Measurements from ENCODE around the gene LMAN1L. TPM values are rescaled to one million over a fixed set of nuclear protein-coding genes. Genes with fewer than 3 reads are reported as not detected.

LMAN1L gene
- total RNA-seq, 1 experiment from 2014 or later: not detected

DNA sequence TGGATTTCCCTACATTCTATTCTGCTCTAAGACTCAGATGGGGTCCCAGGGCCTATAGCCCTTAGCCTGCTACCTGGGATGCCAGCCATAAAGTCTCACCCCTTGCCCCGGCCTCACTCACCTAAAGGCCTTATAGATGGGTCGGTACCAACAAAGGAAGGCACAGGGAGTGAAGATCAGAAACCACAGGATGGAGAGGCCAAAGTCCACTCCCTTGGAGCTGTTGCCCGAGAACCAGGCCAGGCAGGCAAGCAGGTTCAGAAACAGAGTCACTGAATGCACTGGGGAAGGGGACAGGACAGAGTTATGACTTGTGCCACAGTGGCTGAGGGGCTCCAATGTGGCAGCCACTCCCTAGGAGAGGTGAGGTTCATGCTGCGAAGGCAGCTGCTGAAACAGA, 37.8 kb downstream of the LMAN1L start:
- Mint-ChIP-seq H3K27me3 (ENCODE audit: low read depth) (no peaks in the 10 kb centered on the region), H3K9me3 (no peaks in the 10 kb centered on the region), H3K4me1 (no peaks in the 10 kb centered on the region), H3K27ac (no peak overlapping the region), H3K4me3 (no peak overlapping the region), H3K36me3 (peaks cover 15% of the 10 kb centered on the region)
- TF ChIP-seq, protein P1, sequence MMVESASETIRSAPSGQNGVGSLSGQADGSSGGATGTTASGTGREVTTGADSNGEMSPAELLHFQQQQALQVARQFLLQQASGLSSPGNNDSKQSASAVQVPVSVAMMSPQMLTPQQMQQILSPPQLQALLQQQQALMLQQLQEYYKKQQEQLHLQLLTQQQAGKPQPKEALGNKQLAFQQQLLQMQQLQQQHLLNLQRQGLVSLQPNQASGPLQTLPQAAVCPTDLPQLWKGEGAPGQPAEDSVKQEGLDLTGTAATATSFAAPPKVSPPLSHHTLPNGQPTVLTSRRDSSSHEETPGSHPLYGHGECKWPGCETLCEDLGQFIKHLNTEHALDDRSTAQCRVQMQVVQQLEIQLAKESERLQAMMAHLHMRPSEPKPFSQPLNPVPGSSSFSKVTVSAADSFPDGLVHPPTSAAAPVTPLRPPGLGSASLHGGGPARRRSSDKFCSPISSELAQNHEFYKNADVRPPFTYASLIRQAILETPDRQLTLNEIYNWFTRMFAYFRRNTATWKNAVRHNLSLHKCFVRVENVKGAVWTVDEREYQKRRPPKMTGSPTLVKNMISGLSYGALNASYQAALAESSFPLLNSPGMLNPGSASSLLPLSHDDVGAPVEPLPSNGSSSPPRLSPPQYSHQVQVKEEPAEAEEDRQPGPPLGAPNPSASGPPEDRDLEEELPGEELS (CRISPR knock-in tag; IDR thresholded peaks at IDR 0.05): no peak
- TF ChIP-seq SP1 (CRISPR knock-in tag; conservative IDR thresholded peaks at IDR 0.05) (no peak), GTF2I (CRISPR knock-in tag; conservative IDR thresholded peaks at IDR 0.05) (no peak), TEAD1 (CRISPR knock-in tag; IDR thresholded peaks at IDR 0.05) (no peak), MYBL2 (CRISPR knock-in tag; IDR thresholded peaks at IDR 0.05) (no peak), NR2C2 (CRISPR knock-in tag; IDR thresholded peaks at IDR 0.05) (no peak), ZNF317 (CRISPR knock-in tag; IDR thresholded peaks at IDR 0.05; ENCODE audit: borderline replicate concordance, low read depth) (no peak)
- TF ChIP-seq, protein P2, sequence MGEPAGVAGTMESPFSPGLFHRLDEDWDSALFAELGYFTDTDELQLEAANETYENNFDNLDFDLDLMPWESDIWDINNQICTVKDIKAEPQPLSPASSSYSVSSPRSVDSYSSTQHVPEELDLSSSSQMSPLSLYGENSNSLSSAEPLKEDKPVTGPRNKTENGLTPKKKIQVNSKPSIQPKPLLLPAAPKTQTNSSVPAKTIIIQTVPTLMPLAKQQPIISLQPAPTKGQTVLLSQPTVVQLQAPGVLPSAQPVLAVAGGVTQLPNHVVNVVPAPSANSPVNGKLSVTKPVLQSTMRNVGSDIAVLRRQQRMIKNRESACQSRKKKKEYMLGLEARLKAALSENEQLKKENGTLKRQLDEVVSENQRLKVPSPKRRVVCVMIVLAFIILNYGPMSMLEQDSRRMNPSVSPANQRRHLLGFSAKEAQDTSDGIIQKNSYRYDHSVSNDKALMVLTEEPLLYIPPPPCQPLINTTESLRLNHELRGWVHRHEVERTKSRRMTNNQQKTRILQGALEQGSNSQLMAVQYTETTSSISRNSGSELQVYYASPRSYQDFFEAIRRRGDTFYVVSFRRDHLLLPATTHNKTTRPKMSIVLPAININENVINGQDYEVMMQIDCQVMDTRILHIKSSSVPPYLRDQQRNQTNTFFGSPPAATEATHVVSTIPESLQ (CRISPR knock-in tag; IDR thresholded peaks at IDR 0.05): no peak
- TF ChIP-seq, protein P3, sequence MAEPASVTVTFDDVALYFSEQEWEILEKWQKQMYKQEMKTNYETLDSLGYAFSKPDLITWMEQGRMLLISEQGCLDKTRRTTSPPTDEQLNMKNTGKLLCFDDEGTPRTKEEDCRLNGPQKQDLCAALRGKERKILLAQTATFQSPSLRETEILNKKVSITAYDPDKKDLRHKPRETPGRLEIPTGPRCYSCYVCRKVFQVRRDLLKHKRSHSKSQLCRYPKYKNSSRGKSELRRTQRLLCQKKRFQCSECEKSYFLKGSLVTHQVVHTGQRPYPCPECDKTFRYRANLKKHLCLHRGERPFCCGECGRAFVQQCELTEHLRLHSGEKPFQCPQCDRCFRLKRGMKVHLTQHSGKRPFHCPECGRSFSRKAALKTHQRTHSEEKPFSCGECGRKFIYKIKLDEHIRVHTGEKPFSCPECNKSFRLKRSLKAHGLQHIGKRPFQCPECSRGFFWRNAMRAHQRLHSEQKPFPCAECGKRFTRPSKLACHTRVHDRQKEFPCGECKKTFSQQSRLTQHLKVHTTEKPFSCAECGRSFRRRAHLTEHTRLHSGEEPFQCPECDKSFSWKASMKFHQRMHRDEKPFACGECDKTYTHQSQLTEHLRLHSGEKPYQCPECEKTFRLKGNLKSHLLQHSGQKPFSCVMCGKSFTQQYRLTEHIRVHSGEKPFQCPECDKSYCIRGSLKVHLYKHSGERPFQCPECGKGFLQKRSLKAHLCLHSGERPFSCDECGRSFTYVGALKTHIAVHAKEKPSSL (CRISPR knock-in tag; conservative IDR thresholded peaks at IDR 0.05): no peak
- TF ChIP-seq, protein P4, sequence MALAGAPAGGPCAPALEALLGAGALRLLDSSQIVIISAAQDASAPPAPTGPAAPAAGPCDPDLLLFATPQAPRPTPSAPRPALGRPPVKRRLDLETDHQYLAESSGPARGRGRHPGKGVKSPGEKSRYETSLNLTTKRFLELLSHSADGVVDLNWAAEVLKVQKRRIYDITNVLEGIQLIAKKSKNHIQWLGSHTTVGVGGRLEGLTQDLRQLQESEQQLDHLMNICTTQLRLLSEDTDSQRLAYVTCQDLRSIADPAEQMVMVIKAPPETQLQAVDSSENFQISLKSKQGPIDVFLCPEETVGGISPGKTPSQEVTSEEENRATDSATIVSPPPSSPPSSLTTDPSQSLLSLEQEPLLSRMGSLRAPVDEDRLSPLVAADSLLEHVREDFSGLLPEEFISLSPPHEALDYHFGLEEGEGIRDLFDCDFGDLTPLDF (CRISPR knock-in tag; IDR thresholded peaks at IDR 0.05): no peak
- TF ChIP-seq, protein P5, sequence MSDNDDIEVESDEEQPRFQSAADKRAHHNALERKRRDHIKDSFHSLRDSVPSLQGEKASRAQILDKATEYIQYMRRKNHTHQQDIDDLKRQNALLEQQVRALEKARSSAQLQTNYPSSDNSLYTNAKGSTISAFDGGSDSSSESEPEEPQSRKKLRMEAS (CRISPR knock-in tag; IDR thresholded peaks at IDR 0.05): no peak
- TF ChIP-seq, protein P6, sequence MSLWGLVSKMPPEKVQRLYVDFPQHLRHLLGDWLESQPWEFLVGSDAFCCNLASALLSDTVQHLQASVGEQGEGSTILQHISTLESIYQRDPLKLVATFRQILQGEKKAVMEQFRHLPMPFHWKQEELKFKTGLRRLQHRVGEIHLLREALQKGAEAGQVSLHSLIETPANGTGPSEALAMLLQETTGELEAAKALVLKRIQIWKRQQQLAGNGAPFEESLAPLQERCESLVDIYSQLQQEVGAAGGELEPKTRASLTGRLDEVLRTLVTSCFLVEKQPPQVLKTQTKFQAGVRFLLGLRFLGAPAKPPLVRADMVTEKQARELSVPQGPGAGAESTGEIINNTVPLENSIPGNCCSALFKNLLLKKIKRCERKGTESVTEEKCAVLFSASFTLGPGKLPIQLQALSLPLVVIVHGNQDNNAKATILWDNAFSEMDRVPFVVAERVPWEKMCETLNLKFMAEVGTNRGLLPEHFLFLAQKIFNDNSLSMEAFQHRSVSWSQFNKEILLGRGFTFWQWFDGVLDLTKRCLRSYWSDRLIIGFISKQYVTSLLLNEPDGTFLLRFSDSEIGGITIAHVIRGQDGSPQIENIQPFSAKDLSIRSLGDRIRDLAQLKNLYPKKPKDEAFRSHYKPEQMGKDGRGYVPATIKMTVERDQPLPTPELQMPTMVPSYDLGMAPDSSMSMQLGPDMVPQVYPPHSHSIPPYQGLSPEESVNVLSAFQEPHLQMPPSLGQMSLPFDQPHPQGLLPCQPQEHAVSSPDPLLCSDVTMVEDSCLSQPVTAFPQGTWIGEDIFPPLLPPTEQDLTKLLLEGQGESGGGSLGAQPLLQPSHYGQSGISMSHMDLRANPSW (CRISPR knock-in tag; conservative IDR thresholded peaks at IDR 0.05; ENCODE audit: low read depth): no peak
- DNase-seq (ENCODE audit: low spot score) (no peak), ATAC-seq (no peak)
- ChIA-PET POLR2A (no interaction called here), CTCF (no interaction called here)

DNA sequence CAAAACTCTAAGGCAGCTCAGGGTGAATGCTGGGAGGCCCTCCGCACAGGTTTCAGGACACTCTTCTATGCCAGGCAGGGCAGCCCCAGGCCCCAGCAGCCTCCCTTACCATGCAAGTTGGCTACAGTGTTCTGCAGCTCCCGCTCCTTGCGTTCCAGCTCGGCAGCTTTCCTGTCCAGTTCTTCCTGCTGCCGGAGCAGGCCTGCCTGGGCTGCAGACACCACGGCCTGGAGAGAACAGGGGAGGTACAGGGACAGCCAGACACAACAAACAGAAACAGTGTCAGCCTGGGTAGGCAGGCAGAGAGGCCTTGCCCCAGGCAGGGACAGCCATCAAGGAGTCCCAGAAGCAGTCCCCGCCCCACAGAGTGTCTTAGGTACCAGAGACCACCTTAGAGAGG, 39.3 kb downstream of the LMAN1L start:
- no peak for ATAC-seq
- CTCF ChIA-PET: interaction anchor here (1.8 kb wide), 1 partner anchor 50 kb away, joined by 6 read pairs; no protein-coding TSS in a partner anchor
- no peak for DNase-seq (ENCODE audit: low spot score)
- H3K9me3 Mint-ChIP-seq: no peaks in the 10 kb centered on the region
- no peak overlapping the region for H3K4me3 Mint-ChIP-seq
- H3K27me3 Mint-ChIP-seq (ENCODE audit: low read depth): no peaks in the 10 kb centered on the region
- H3K4me1 Mint-ChIP-seq: no peaks in the 10 kb centered on the region
- H3K36me3 Mint-ChIP-seq: peaks cover 15% of the 10 kb centered on the region
- POLR2A ChIA-PET: no interaction called here
- H3K27ac Mint-ChIP-seq: no peak overlapping the region
- TF ChIP-seq RORB (CRISPR knock-in tag; IDR thresholded peaks at IDR 0.05) (no peak), FOXK1 (CRISPR knock-in tag; IDR thresholded peaks at IDR 0.05) (no peak), PRRX2 (CRISPR knock-in tag; IDR thresholded peaks at IDR 0.05) (no peak)
- TF ChIP-seq, protein P7, sequence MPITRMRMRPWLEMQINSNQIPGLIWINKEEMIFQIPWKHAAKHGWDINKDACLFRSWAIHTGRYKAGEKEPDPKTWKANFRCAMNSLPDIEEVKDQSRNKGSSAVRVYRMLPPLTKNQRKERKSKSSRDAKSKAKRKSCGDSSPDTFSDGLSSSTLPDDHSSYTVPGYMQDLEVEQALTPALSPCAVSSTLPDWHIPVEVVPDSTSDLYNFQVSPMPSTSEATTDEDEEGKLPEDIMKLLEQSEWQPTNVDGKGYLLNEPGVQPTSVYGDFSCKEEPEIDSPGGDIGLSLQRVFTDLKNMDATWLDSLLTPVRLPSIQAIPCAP (CRISPR knock-in tag; IDR thresholded peaks at IDR 0.05): no peak
- TF ChIP-seq, protein P8, sequence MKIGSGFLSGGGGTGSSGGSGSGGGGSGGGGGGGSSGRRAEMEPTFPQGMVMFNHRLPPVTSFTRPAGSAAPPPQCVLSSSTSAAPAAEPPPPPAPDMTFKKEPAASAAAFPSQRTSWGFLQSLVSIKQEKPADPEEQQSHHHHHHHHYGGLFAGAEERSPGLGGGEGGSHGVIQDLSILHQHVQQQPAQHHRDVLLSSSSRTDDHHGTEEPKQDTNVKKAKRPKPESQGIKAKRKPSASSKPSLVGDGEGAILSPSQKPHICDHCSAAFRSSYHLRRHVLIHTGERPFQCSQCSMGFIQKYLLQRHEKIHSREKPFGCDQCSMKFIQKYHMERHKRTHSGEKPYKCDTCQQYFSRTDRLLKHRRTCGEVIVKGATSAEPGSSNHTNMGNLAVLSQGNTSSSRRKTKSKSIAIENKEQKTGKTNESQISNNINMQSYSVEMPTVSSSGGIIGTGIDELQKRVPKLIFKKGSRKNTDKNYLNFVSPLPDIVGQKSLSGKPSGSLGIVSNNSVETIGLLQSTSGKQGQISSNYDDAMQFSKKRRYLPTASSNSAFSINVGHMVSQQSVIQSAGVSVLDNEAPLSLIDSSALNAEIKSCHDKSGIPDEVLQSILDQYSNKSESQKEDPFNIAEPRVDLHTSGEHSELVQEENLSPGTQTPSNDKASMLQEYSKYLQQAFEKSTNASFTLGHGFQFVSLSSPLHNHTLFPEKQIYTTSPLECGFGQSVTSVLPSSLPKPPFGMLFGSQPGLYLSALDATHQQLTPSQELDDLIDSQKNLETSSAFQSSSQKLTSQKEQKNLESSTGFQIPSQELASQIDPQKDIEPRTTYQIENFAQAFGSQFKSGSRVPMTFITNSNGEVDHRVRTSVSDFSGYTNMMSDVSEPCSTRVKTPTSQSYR (CRISPR knock-in tag; IDR thresholded peaks at IDR 0.05): no peak
- TF ChIP-seq, protein P9, sequence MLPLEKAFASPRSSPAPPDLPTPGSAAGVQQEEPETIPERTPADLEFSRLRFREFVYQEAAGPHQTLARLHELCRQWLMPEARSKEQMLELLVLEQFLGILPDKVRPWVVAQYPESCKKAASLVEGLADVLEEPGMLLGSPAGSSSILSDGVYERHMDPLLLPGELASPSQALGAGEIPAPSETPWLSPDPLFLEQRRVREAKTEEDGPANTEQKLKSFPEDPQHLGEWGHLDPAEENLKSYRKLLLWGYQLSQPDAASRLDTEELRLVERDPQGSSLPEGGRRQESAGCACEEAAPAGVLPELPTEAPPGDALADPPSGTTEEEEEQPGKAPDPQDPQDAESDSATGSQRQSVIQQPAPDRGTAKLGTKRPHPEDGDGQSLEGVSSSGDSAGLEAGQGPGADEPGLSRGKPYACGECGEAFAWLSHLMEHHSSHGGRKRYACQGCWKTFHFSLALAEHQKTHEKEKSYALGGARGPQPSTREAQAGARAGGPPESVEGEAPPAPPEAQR (CRISPR knock-in tag; IDR thresholded peaks at IDR 0.05): no peak
- TF ChIP-seq, protein P10, sequence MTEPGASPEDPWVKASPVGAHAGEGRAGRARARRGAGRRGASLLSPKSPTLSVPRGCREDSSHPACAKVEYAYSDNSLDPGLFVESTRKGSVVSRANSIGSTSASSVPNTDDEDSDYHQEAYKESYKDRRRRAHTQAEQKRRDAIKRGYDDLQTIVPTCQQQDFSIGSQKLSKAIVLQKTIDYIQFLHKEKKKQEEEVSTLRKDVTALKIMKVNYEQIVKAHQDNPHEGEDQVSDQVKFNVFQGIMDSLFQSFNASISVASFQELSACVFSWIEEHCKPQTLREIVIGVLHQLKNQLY (CRISPR knock-in tag; IDR thresholded peaks at IDR 0.05): no peak
